Measurements from ENCODE around the gene IQGAP2.

The IQGAP2 gene

GRCh38 chr5:76483881-76484280, 80.8 kb downstream of the IQGAP2 start:
- Histone ChIP-seq H3K36me3 (ENCODE audit: insufficient read depth, low read length) (no peaks in the 10 kb centered on the region), H3K27ac (ENCODE audit: low read depth, low read length) (no peak overlapping the region), H3K4me3 (ENCODE audit: low read depth in 1 of 2, low read length in 2 of 2) (no peak overlapping the region), H3K9ac (ENCODE audit: low read length) (no peak overlapping the region), H3K4me1 (ENCODE audit: insufficient read depth, low read length) (no peaks in the 10 kb centered on the region), H3K27me3 (ENCODE audit: control insufficient read depth in 1 of 2, insufficient read depth in 2 of 2, low read length in 2 of 2) (no peaks in the 10 kb centered on the region), H3K9me3 (ENCODE audit: low read length) (no peaks in the 10 kb centered on the region)

- Histone ChIP-seq H3K4me1 (ENCODE audit: insufficient read depth, low read length) (no peaks in the 10 kb centered on the region), H3K4me3 (ENCODE audit: low read depth in 1 of 2, low read length in 2 of 2) (no peak overlapping the region), H3K27ac (ENCODE audit: low read depth, low read length) (no peak overlapping the region)
These were observed 82.4 kb downstream of the IQGAP2 start for GRCh38 chr5:76485511-76485910.

GRCh38 chr5:76487386-76487785, 84.3 kb downstream of the IQGAP2 start:
- H3K27me3 ChIP-seq (ENCODE audit: control insufficient read depth in 1 of 2, insufficient read depth in 2 of 2, low read length in 2 of 2) = no peaks in the 10 kb centered on the region
- no peaks in the 10 kb centered on the region for H3K36me3 ChIP-seq (ENCODE audit: insufficient read depth, low read length)
- no peaks in the 10 kb centered on the region for H3K9me3 ChIP-seq (ENCODE audit: low read length)
- no peak overlapping the region for H3K9ac ChIP-seq (ENCODE audit: low read length)
- H3K4me1 ChIP-seq (ENCODE audit: insufficient read depth, low read length) = no peaks in the 10 kb centered on the region
- H3K4me3 ChIP-seq (ENCODE audit: low read depth in 1 of 2, low read length in 2 of 2) = no peak overlapping the region
- H3K27ac ChIP-seq (ENCODE audit: low read depth, low read length) = no peak overlapping the region

More at GRCh38 chr5:76485511-76485910, 82.4 kb downstream of the IQGAP2 start:
- Histone ChIP-seq H3K9ac (ENCODE audit: low read length) (no peak overlapping the region), H3K36me3 (ENCODE audit: insufficient read depth, low read length) (no peaks in the 10 kb centered on the region), H3K27me3 (ENCODE audit: control insufficient read depth in 1 of 2, insufficient read depth in 2 of 2, low read length in 2 of 2) (no peaks in the 10 kb centered on the region), H3K9me3 (ENCODE audit: low read length) (no peaks in the 10 kb centered on the region)

GRCh38 chr5:76487821-76488220, 84.7 kb downstream of the IQGAP2 start:
- Histone ChIP-seq H3K4me1 (ENCODE audit: insufficient read depth, low read length) (no peaks in the 10 kb centered on the region), H3K4me3 (ENCODE audit: low read depth in 1 of 2, low read length in 2 of 2) (no peak overlapping the region), H3K27ac (ENCODE audit: low read depth, low read length) (no peak overlapping the region), H3K36me3 (ENCODE audit: insufficient read depth, low read length) (no peaks in the 10 kb centered on the region), H3K9ac (ENCODE audit: low read length) (no peak overlapping the region), H3K9me3 (ENCODE audit: low read length) (no peaks in the 10 kb centered on the region), H3K27me3 (ENCODE audit: control insufficient read depth in 1 of 2, insufficient read depth in 2 of 2, low read length in 2 of 2) (no peaks in the 10 kb centered on the region)

- H3K4me3 ChIP-seq (ENCODE audit: low read depth in 1 of 2, low read length in 2 of 2) = no peak overlapping the region
- H3K27ac ChIP-seq (ENCODE audit: low read depth, low read length) = no peak overlapping the region
- H3K9ac ChIP-seq (ENCODE audit: low read length) = no peak overlapping the region
- H3K4me1 ChIP-seq (ENCODE audit: insufficient read depth, low read length) = no peaks in the 10 kb centered on the region
- no peaks in the 10 kb centered on the region for H3K9me3 ChIP-seq (ENCODE audit: low read length)
- no peaks in the 10 kb centered on the region for H3K36me3 ChIP-seq (ENCODE audit: insufficient read depth, low read length)
- no peaks in the 10 kb centered on the region for H3K27me3 ChIP-seq (ENCODE audit: control insufficient read depth in 1 of 2, insufficient read depth in 2 of 2, low read length in 2 of 2)
These were observed 85.9 kb downstream of the IQGAP2 start for GRCh38 chr5:76488969-76489368.

- Histone ChIP-seq H3K4me3 (ENCODE audit: low read depth in 1 of 2, low read length in 2 of 2) (no peak overlapping the region), H3K9ac (ENCODE audit: low read length) (no peak overlapping the region), H3K9me3 (ENCODE audit: low read length) (no peaks in the 10 kb centered on the region), H3K4me1 (ENCODE audit: insufficient read depth, low read length) (no peaks in the 10 kb centered on the region), H3K27ac (ENCODE audit: low read depth, low read length) (no peak overlapping the region), H3K36me3 (ENCODE audit: insufficient read depth, low read length) (no peaks in the 10 kb centered on the region), H3K27me3 (ENCODE audit: control insufficient read depth in 1 of 2, insufficient read depth in 2 of 2, low read length in 2 of 2) (no peaks in the 10 kb centered on the region)
These were observed 87.0 kb downstream of the IQGAP2 start for GRCh38 chr5:76489877-76490688.

GRCh38 chr5:76490960-76491359, 87.9 kb downstream of the IQGAP2 start:
- Histone ChIP-seq H3K4me1 (ENCODE audit: insufficient read depth, low read length) (no peaks in the 10 kb centered on the region), H3K9me3 (ENCODE audit: low read length) (no peaks in the 10 kb centered on the region), H3K27ac (ENCODE audit: low read depth, low read length) (no peak overlapping the region), H3K27me3 (ENCODE audit: control insufficient read depth in 1 of 2, insufficient read depth in 2 of 2, low read length in 2 of 2) (no peaks in the 10 kb centered on the region), H3K4me3 (ENCODE audit: low read depth in 1 of 2, low read length in 2 of 2) (no peak overlapping the region), H3K36me3 (ENCODE audit: insufficient read depth, low read length) (no peaks in the 10 kb centered on the region), H3K9ac (ENCODE audit: low read length) (no peak overlapping the region)

- H3K9ac ChIP-seq (ENCODE audit: low read length) = no peak overlapping the region
- no peaks in the 10 kb centered on the region for H3K27me3 ChIP-seq (ENCODE audit: control insufficient read depth in 1 of 2, insufficient read depth in 2 of 2, low read length in 2 of 2)
- H3K4me1 ChIP-seq (ENCODE audit: insufficient read depth, low read length) = no peaks in the 10 kb centered on the region
These were observed 89.7 kb downstream of the IQGAP2 start for GRCh38 chr5:76492819-76493189.

GRCh38 chr5:76493190-76493837, 90.2 kb downstream of the IQGAP2 start:
- Histone ChIP-seq H3K4me1 (ENCODE audit: insufficient read depth, low read length) (no peaks in the 10 kb centered on the region), H3K27me3 (ENCODE audit: control insufficient read depth in 1 of 2, insufficient read depth in 2 of 2, low read length in 2 of 2) (no peaks in the 10 kb centered on the region), H3K36me3 (ENCODE audit: insufficient read depth, low read length) (no peaks in the 10 kb centered on the region), H3K9me3 (ENCODE audit: low read length) (no peaks in the 10 kb centered on the region), H3K4me3 (ENCODE audit: low read depth in 1 of 2, low read length in 2 of 2) (no peak overlapping the region), H3K27ac (ENCODE audit: low read depth, low read length) (no peak overlapping the region), H3K9ac (ENCODE audit: low read length) (no peak overlapping the region)

More at GRCh38 chr5:76492819-76493189, 89.7 kb downstream of the IQGAP2 start:
- Histone ChIP-seq H3K36me3 (ENCODE audit: insufficient read depth, low read length) (no peaks in the 10 kb centered on the region), H3K27ac (ENCODE audit: low read depth, low read length) (no peak overlapping the region), H3K4me3 (ENCODE audit: low read depth in 1 of 2, low read length in 2 of 2) (no peak overlapping the region), H3K9me3 (ENCODE audit: low read length) (no peaks in the 10 kb centered on the region)

- H3K27me3 ChIP-seq (ENCODE audit: control insufficient read depth in 1 of 2, insufficient read depth in 2 of 2, low read length in 2 of 2) = no peaks in the 10 kb centered on the region
- no peaks in the 10 kb centered on the region for H3K4me1 ChIP-seq (ENCODE audit: insufficient read depth, low read length)
- no peaks in the 10 kb centered on the region for H3K9me3 ChIP-seq (ENCODE audit: low read length)
- H3K9ac ChIP-seq (ENCODE audit: low read length) = no peak overlapping the region
- H3K36me3 ChIP-seq (ENCODE audit: insufficient read depth, low read length) = no peaks in the 10 kb centered on the region
- no peak overlapping the region for H3K27ac ChIP-seq (ENCODE audit: low read depth, low read length)
- H3K4me3 ChIP-seq (ENCODE audit: low read depth in 1 of 2, low read length in 2 of 2) = no peak overlapping the region
These were observed 91.1 kb downstream of the IQGAP2 start for GRCh38 chr5:76494201-76494600.

- Histone ChIP-seq H3K36me3 (ENCODE audit: insufficient read depth, low read length) (no peaks in the 10 kb centered on the region), H3K27ac (ENCODE audit: low read depth, low read length) (no peak overlapping the region), H3K4me3 (ENCODE audit: low read depth in 1 of 2, low read length in 2 of 2) (no peak overlapping the region), H3K9me3 (ENCODE audit: low read length) (no peaks in the 10 kb centered on the region), H3K27me3 (ENCODE audit: control insufficient read depth in 1 of 2, insufficient read depth in 2 of 2, low read length in 2 of 2) (no peaks in the 10 kb centered on the region), H3K9ac (ENCODE audit: low read length) (no peak overlapping the region), H3K4me1 (ENCODE audit: insufficient read depth, low read length) (no peaks in the 10 kb centered on the region)
These were observed 92.8 kb downstream of the IQGAP2 start for GRCh38 chr5:76495870-76496269.

GRCh38 chr5:76497065-76497460, 94.0 kb downstream of the IQGAP2 start:
- Histone ChIP-seq H3K36me3 (ENCODE audit: insufficient read depth, low read length) (no peaks in the 10 kb centered on the region), H3K9ac (ENCODE audit: low read length) (no peak overlapping the region), H3K4me3 (ENCODE audit: low read depth in 1 of 2, low read length in 2 of 2) (no peak overlapping the region), H3K4me1 (ENCODE audit: insufficient read depth, low read length) (no peaks in the 10 kb centered on the region), H3K9me3 (ENCODE audit: low read length) (no peaks in the 10 kb centered on the region), H3K27ac (ENCODE audit: low read depth, low read length) (no peak overlapping the region), H3K27me3 (ENCODE audit: control insufficient read depth in 1 of 2, insufficient read depth in 2 of 2, low read length in 2 of 2) (no peaks in the 10 kb centered on the region)
